Ishikawa (cell line): ENCODE measurements around the gene TPRG1.
A peak's percentile ranks its signal among the peaks of the same experiment; 100 is the strongest.

Experiments
- CEBPB ChIP-seq: IDR thresholded peaks from 2 replicates; pipeline ENCODE4 v1.6.1; 2012
- CREB1 ChIP-seq: IDR thresholded peaks from 2 replicates; pipeline ENCODE4 v1.6.1; 2012; ENCODE audit warnings: low read depth
- EGR1 ChIP-seq: IDR thresholded peaks from 2 replicates; pipeline ENCODE4 v1.6.1; 2012
- EP300 ChIP-seq: IDR thresholded peaks from 2 replicates; pipeline ENCODE4 v1.6.1; 2012; ENCODE audit warnings: borderline replicate concordance
- FOXM1 ChIP-seq: IDR thresholded peaks from 2 replicates; pipeline ENCODE4 v1.6.1; 2012; ENCODE audit warnings: low read depth, borderline replicate concordance
- NFIC ChIP-seq: IDR thresholded peaks from 2 replicates; pipeline ENCODE4 v1.6.1; 2012
- RAD21 ChIP-seq: IDR thresholded peaks from 2 replicates; pipeline ENCODE4 v1.6.1; 2012; ENCODE audit warnings: low read depth
- TAF1 ChIP-seq: IDR thresholded peaks from 2 replicates; pipeline ENCODE4 v1.6.1; 2012; ENCODE audit warnings: low read depth, mild to moderate bottlenecking
- TCF12 ChIP-seq: IDR thresholded peaks from 2 replicates; pipeline ENCODE4 v1.6.1; 2012; ENCODE audit warnings: low read depth
- TEAD4 ChIP-seq: IDR thresholded peaks from 2 replicates; pipeline ENCODE4 v1.6.1; 2012
- YY1 ChIP-seq: IDR thresholded peaks from 2 replicates; pipeline ENCODE4 v1.6.1; 2012; ENCODE audit warnings: low read depth
- ZBTB7A ChIP-seq: IDR thresholded peaks from 2 replicates; pipeline ENCODE4 v1.6.1; 2012; ENCODE audit warnings: low read depth
- TF ChIP-seq, protein P1 (sequence below): IDR thresholded peaks from 2 replicates; pipeline ENCODE4 v1.6.1; 2012
- TF ChIP-seq, protein P2 (sequence below): IDR thresholded peaks from 2 replicates; pipeline ENCODE4 v1.6.1; 2012
- TF ChIP-seq, protein P3 (sequence below): IDR thresholded peaks from 2 replicates; pipeline ENCODE4 v1.6.1; 2012; ENCODE audit warnings: low read depth, mild to moderate bottlenecking

The TPRG1 gene

DNA sequence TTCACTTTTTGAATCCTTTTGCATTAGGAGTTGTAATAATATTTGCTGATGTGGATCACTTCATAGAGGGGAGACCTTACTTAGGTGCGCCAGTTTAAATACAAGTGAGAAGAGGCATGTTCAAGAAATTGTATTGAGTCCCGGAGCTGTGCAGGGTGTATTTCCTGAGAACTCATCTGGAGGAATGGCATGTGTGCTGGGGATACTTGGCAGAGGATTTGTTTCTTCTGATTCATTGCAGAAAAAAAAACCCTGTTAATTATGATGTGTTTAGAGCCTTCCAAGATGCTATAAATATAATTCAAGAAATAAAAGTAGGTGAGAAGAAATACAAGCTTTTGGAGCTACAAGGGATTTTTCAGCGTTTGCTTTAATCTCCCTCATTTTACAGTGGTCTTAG lies 97.6 kb downstream of the TPRG1 start:
- TF ChIP-seq EGR1: no peak
- TF ChIP-seq, protein P1, sequence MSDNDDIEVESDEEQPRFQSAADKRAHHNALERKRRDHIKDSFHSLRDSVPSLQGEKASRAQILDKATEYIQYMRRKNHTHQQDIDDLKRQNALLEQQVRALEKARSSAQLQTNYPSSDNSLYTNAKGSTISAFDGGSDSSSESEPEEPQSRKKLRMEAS: no peak

DNA sequence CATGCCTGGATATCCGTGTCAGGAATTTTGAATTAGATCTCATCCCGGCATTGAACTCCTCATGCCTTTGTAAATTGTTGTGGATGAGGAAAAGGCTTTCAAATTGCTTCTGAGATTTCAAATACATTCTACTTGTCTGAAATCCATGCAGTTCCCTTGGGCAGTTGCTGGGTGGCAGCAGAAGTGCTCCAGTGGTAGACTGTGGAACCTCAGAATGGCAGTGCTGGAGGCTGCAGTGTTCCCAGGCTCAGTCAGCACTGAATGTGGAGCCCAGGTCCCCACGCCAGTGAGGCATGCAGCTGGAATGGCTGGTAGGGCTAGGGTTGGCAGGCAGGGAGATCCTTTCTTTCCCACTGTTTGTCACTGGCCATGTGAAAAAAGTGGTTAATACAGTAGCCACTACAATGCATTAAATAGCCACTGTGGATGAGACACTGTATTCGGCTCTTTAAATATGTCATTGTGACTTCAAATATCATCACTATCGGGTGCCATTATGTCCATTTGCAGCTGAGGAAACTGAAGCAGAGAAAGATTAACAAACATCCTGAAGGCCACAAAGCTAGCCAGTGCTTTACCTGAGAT lies 98.6 kb downstream of the TPRG1 start:
- TF ChIP-seq, protein P1: peak; percentile 58
- peak; percentile 100 for TF ChIP-seq RAD21
- no peak for TF ChIP-seq NFIC
- peak; percentile 50; the same call in 1 of the 2 replicates for TF ChIP-seq FOXM1
- no peak for TF ChIP-seq CEBPB
- no peak; the same call in 1 of the 2 replicates for TF ChIP-seq TEAD4
- TF ChIP-seq TCF12: peak; percentile 54; the same call in 1 of the 2 replicates
- TF ChIP-seq EP300: peak; percentile 54; the same call in 1 of the 2 replicates
- TF ChIP-seq YY1: peak; percentile 51; the same call in 1 of the 2 replicates

DNA sequence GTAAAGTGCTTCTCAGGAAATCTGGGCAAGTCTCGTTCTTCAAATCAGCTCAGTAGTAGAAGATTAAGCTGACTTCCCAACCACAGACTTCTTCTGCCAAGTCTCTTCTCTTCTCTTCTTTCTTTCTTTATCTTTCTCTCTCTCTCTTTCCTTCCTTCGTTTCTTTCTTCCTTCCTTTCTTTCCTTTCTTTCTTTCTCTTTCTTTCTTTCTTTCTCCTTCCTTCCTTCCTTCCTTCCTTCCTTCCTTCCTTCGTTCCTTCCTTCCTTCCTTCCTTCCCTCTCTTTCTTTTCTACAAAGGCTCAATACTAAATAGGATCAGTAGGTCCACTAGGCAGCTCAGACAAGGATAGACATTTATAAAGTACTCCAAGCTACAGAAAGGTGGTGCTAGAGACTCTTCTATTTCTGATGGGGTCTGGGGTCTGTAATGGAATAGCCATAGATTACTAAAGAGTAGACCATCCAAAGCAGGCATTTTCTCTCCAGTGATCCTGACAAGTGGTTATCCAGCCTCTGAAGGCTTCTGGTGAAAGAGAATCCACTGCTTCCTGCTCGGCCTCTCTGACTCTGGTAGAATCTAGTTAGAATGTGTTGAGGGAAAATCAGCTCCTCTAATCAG lies 100.8 kb downstream of the TPRG1 start:
- TF ChIP-seq ZBTB7A (peak; percentile 72; the same call in 1 of the 2 replicates), TEAD4 (no peak), CEBPB (no peak), RAD21 (peak; percentile 89)
- TF ChIP-seq, protein P1: no peak

DNA sequence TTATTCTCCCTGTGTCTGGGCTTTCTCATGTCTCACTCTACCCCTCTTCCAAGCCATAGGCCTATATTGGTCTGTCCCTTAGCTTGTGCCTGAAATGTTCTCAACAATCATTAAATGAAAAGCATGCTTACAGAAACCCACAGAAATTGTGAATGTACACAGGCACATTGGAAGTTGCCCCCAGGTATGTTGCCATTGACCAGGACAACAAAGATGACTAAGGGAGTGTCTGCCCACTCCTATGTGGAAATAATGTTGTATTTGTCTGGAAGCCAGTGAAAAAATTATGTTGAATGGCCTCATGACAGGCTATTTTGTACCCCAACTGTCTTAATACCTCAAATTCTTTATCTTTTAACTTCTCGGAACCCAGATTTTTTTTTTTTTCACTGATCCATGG lies 102.0 kb downstream of the TPRG1 start:
- no peak for TF ChIP-seq TCF12
- TF ChIP-seq CEBPB: no peak
- no peak for TF ChIP-seq YY1

DNA sequence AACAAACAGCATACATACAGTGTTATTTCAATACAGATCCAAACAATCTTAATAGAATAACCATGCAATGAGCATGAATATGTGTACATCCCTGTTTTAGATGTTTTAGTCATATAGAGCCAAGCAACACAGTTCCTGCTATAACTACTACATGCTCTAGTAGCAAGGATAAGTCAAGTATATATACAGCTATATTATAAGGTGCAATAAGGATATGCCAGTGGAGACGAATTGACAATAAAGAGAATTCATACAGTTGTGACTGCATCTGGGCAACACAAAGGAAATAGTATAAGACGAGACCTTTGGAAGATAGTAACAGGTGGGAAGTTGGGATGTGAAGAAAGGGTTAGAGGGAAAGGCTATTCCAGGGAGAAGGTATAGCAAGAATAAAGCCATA lies 103.4 kb downstream of the TPRG1 start:
- no peak for TF ChIP-seq CEBPB
- TF ChIP-seq, protein P2, sequence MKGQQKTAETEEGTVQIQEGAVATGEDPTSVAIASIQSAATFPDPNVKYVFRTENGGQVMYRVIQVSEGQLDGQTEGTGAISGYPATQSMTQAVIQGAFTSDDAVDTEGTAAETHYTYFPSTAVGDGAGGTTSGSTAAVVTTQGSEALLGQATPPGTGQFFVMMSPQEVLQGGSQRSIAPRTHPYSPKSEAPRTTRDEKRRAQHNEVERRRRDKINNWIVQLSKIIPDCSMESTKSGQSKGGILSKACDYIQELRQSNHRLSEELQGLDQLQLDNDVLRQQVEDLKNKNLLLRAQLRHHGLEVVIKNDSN: no peak
- no peak for TF ChIP-seq TCF12
- no peak for TF ChIP-seq YY1
- no peak for TF ChIP-seq TAF1
- TF ChIP-seq TEAD4: no peak
- TF ChIP-seq FOXM1: no peak
- no peak for TF ChIP-seq EGR1
- no peak for TF ChIP-seq ZBTB7A
- TF ChIP-seq RAD21: no peak
- no peak for TF ChIP-seq CREB1
- TF ChIP-seq, protein P1: no peak
- no peak for TF ChIP-seq EP300
- no peak for TF ChIP-seq NFIC
- TF ChIP-seq, protein P3, sequence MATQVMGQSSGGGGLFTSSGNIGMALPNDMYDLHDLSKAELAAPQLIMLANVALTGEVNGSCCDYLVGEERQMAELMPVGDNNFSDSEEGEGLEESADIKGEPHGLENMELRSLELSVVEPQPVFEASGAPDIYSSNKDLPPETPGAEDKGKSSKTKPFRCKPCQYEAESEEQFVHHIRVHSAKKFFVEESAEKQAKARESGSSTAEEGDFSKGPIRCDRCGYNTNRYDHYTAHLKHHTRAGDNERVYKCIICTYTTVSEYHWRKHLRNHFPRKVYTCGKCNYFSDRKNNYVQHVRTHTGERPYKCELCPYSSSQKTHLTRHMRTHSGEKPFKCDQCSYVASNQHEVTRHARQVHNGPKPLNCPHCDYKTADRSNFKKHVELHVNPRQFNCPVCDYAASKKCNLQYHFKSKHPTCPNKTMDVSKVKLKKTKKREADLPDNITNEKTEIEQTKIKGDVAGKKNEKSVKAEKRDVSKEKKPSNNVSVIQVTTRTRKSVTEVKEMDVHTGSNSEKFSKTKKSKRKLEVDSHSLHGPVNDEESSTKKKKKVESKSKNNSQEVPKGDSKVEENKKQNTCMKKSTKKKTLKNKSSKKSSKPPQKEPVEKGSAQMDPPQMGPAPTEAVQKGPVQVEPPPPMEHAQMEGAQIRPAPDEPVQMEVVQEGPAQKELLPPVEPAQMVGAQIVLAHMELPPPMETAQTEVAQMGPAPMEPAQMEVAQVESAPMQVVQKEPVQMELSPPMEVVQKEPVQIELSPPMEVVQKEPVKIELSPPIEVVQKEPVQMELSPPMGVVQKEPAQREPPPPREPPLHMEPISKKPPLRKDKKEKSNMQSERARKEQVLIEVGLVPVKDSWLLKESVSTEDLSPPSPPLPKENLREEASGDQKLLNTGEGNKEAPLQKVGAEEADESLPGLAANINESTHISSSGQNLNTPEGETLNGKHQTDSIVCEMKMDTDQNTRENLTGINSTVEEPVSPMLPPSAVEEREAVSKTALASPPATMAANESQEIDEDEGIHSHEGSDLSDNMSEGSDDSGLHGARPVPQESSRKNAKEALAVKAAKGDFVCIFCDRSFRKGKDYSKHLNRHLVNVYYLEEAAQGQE: no peak

DNA sequence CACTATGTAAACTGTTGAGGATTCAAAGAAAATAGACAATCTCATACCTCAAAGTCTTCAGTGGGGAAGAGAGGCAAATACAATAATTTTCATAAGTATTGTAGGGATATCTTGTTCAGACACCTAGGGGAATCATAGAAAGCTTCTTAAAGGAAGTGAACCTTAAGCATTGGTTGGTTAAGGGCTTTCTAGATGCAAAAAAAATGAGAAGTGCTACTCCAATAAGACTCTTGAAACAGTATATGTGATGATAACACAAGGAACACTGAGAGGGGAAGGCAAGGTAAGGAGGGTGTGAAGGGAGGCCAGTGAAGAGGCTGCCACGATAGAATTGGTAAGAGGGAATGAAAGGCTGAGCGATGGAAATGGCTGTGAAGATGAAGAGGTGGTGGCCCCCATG lies 104.1 kb downstream of the TPRG1 start:
- TF ChIP-seq EGR1 (no peak), ZBTB7A (no peak), NFIC (no peak), TAF1 (no peak), TEAD4 (no peak), YY1 (no peak), FOXM1 (no peak), CEBPB (no peak), TCF12 (no peak), RAD21 (no peak), EP300 (no peak), CREB1 (no peak)
- TF ChIP-seq, protein P1: no peak
- TF ChIP-seq, protein P3: no peak
- TF ChIP-seq, protein P2: no peak
